GM12878 (cell line): ENCODE results near the gene MAPKAP1.

ENCODE experiments used
- EGR1 ChIP-seq, 2 experiments: IDR thresholded peaks; 1 replicate in 1 of 2; 2 replicates in 1 of 2; pipeline ENCODE4 v1.6.1; 2011 to 2012; ENCODE audit warnings: low read depth in 2 of 2, low read length in 2 of 2, borderline replicate concordance in 1 of 2, mild to moderate bottlenecking in 1 of 2, moderate library complexity in 1 of 2
- EZH2 ChIP-seq: IDR thresholded peaks from 2 replicates; pipeline ENCODE4 v1.6.1; 2012; ENCODE audit warnings: low read depth, mild to moderate bottlenecking, control low read depth, inconsistent platforms, low read length, borderline replicate concordance; ENCODE audit not compliant: control insufficient read depth
- NFIC ChIP-seq: IDR thresholded peaks from 2 replicates; pipeline ENCODE4 v1.6.1; 2012; ENCODE audit warnings: low read depth, mild to moderate bottlenecking, inconsistent platforms, low read length, moderate library complexity
- PML ChIP-seq: IDR thresholded peaks from 2 replicates; pipeline ENCODE4 v1.6.1; 2012; ENCODE audit warnings: low read length, inconsistent platforms
- POLR2A ChIP-seq: IDR thresholded peaks from 2 replicates; pipeline ENCODE4 v1.6.1; 2011; ENCODE audit warnings: low read depth, mild to moderate bottlenecking, low read length
- POLR2AphosphoS5 ChIP-seq: IDR thresholded peaks from 2 replicates; pipeline ENCODE4 v1.6.1; 2011; ENCODE audit warnings: mild to moderate bottlenecking, low read length, inconsistent platforms
- USF1 ChIP-seq: IDR thresholded peaks from 2 replicates; pipeline ENCODE4 v1.6.1; 2011; ENCODE audit warnings: borderline replicate concordance, low read depth, mild to moderate bottlenecking, moderate library complexity, mixed read lengths, low read length; ENCODE audit not compliant: insufficient read depth; ENCODE audit errors: extremely low read length
- ZNF24 ChIP-seq: fragments of 450-650 bp; IDR thresholded peaks from 2 replicates; pipeline ENCODE4 v1.6.1; 2017; ENCODE audit warnings: antibody characterized with exemption, mild to moderate bottlenecking

DNA sequence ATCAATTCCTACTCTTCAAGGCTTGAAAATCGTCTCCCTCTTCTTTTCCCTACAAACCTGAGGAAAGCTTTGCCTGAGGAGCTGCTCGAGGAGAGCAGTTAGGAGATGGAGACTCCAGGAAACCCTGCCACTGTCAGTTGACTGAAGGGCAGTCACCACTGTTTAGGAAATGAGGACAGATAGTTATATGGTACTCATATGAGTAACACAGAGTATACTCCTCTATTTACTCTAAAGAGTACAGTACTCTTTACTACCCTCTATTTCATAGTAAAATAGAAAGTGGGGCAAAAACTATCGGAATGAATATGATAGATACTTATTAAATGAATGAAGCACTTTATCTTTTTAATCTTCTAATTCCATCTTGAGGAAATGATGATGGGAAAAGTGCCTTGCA lies 115.8 kb downstream of the MAPKAP1 start:
- TF ChIP-seq PML (no peak), POLR2AphosphoS5 (no peak), USF1 (no peak), NFIC (no peak), ZNF24 (no peak), POLR2A (no peak), EZH2 (no peak), EGR1 (IDR thresholded peaks at IDR 0.05; ENCODE audit: borderline replicate concordance in 1 of 2, low read depth in 2 of 2, low read length in 2 of 2) (no peak)
